AG09319 (cell line): ENCODE results near the gene LIF.

Experiments
- DNase-seq: peaks from one replicate; pipeline ENCODE4 v3.0.0-alpha.2; 2010; ENCODE audit warnings: low read depth; ENCODE audit errors: extremely low read depth
- CTCF ChIP-seq: IDR thresholded peaks from 2 replicates; pipeline ENCODE4 v1.5.1; 2011; ENCODE audit warnings: low read depth, mild to moderate bottlenecking, inconsistent platforms, low read length, moderate library complexity

LIF gene

GRCh38 chr22:30286813-30287647 is 40.5 kb upstream of the LIF start:
- DNase-seq = no peak
- TF ChIP-seq CTCF = peak; percentile 81

- no peak for DNase-seq
- TF ChIP-seq CTCF = no peak
Observed at GRCh38 chr22:30286331-30286730, 39.8 kb upstream of the LIF start.

GRCh38 chr22:30285846-30286200 is 39.3 kb upstream of the LIF start:
- no peak for TF ChIP-seq CTCF

GRCh38 chr22:30285176-30285845 is 38.8 kb upstream of the LIF start:
- TF ChIP-seq CTCF = no peak

More at GRCh38 chr22:30285846-30286200, 39.3 kb upstream of the LIF start:
- DNase-seq = no peak

GRCh38 chr22:30284666-30285065 is 38.1 kb upstream of the LIF start:
- TF ChIP-seq CTCF = no peak
- DNase-seq = no peak

More at GRCh38 chr22:30285176-30285845, 38.8 kb upstream of the LIF start:
- no peak for DNase-seq

- DNase-seq = no peak
- TF ChIP-seq CTCF = no peak
Observed at GRCh38 chr22:30284172-30284571, 37.6 kb upstream of the LIF start.

GRCh38 chr22:30283342-30283741 is 36.8 kb upstream of the LIF start:
- TF ChIP-seq CTCF = no peak
- no peak for DNase-seq
